GM19395 (cell line): ENCODE data around the gene NDUFAF8.

Source experiments
- ATAC-seq: cut with Tn5 transposase; IDR thresholded peaks from one replicate; pipeline ENCODE4 v1.9.1; 2021; ENCODE audit warnings: mild to moderate bottlenecking, moderate library complexity; ENCODE audit not compliant: unreplicated experiment

Gene NDUFAF8

DNA sequence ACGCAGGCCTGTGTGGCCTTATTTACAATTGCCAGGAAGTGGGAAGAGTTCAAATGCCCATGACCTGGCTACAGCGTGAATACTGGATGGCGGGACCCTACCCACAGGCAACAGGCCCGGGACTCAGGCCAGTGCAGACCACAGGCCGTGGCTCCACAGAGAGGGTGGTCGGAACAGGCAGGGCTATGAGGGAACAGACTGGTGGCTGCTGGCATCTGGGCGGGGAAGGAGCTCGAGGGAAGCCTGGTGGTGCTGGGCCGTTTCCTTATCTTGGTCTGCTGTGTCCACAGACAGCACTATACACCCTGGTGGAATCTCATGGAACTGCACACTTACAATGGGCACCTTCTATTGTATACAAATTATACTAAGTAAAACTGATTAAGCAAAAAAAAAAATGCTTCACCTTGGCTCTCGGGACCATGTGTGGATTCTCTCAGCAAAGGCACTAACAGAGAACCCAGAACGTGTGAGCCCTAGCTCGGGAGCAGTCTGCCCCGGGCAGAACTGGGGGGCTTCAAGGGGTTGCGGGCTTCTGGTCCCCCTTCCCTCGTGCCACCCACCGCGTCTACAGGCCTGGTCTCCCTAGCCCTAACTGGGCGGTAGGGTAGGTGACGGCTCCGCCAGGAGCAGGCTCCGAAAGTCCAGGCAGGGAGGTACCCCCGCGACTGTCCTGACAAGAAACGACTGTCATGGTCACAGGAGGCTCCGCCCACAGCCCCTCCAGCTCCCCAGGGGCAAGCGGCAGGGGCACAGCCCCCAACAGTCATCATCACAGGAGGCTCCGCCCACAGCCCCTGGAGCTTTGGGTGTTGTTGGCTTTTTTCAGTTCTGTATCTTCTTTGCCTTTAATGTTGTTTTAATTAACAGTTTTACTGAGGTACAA is 38.2 kb upstream of the NDUFAF8 start:
- ATAC-seq, result no peak

- ATAC-seq, result no peak
Observed at GRCh38 chr17:81202318-81202717, 36.8 kb upstream of the NDUFAF8 start.

- ATAC-seq, result no peak
Observed at GRCh38 chr17:81203136-81203535, 36.0 kb upstream of the NDUFAF8 start.

- ATAC-seq, result no peak
Observed at GRCh38 chr17:81204578-81204977, 34.5 kb upstream of the NDUFAF8 start.

- ATAC-seq, result no peak
Observed at GRCh38 chr17:81206166-81206565, 33.0 kb upstream of the NDUFAF8 start.

- ATAC-seq, result no peak
Observed at GRCh38 chr17:81206657-81207056, 32.5 kb upstream of the NDUFAF8 start.

GRCh38 chr17:81207610-81208581 is 31.2 kb upstream of the NDUFAF8 start:
- ATAC-seq, result no peak

- no peak for ATAC-seq
Observed at GRCh38 chr17:81208651-81209050, 30.5 kb upstream of the NDUFAF8 start.

DNA sequence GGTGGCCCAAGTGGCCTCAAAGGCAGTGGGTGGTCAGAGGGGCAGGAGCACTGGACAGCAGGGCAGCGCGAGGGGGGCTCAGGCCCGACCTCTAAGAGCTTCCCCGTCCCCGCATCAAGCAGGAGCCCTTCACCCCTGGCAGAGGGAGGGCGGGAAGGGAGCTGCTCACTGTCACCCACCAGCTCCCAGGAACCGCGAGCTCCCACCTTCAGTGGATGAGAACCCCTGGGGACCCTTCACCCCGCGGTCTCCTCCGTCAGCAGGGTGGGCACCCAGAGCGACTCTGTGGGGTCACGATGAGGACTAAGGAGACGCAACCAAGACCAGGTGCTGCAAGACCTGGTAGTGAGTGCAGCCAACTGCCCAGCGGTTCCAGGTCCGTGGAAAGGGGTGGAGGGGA is 30.0 kb upstream of the NDUFAF8 start:
- no peak for ATAC-seq

- ATAC-seq, result no peak
Observed at GRCh38 chr17:81210466-81210865, 28.7 kb upstream of the NDUFAF8 start.

DNA sequence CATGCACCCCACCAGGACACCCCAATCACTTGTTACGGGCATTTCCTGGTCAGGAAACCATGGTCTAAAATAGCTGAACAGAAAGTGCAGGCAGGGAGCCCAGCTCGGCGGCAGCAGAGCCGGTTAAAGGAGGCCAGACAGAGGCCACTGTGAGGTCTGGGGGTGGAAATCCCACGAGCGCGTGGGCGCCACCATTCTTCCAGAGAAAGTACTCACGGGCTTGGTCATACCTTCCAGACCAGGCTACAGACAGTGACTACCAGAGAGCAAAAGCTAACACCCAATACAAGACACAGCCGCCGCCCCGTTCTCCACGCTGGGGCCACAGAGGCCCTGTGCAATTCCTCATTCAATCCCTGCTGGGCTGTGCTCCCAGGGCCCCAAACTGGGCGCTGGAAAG is 28.2 kb upstream of the NDUFAF8 start:
- ATAC-seq, result no peak

DNA sequence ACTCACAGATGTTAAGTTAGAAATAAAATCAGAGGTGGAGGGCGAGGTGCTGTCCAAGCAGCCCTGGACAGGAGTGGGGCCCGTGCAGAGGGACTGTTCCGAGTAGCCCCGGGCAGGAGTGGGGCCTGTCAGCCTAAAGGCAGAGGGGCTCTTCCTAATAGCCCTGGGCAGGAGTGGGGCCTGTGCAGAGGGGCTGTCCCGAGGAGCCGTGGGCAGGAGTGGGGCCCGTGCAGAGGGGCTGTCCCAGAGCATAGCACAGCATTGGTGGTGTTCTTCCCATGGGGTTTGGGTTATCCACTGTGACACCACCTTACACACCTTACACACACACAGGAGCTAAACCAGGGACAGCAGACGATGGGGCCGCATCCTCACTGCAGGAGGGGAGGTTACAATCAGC is 26.8 kb upstream of the NDUFAF8 start:
- no peak for ATAC-seq

DNA sequence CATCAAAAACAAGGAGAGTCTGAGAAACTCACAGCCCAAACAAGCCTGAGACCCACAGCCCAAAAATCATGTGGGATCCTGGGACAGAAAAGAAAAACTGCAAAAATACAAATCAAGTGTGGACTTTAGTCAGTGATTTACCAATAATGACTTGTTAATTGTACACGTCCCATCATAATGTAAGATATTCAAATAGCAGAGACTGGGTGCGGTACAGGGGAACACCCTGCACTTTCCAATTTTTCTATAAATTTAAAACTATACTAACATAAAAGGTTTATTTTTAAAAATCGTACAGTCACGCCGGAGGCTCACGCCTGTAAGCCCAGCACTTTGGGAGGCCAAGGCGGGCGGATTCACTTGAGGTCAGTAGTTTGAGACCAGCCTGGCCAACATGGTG is 25.1 kb upstream of the NDUFAF8 start:
- ATAC-seq, result no peak

DNA sequence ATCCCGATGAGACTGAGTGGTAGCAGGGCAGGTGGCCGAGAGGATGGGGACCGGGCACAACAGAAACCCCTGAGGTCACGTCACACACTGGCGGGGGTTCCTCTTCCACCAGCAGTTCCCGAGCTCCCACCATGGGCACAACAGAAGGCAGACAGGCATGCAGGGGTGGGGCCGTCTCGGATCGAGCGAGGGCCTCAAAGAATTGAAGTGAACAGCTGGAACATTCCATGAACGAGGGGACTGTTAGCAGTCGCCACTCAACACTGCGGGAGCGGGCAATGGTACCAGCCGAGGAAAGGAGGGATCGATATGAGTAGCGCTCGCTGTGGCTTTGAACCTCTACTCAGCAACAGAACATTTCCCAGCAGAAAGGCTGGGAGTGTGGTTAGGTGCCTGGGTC is 21.6 kb upstream of the NDUFAF8 start:
- no peak for ATAC-seq

DNA sequence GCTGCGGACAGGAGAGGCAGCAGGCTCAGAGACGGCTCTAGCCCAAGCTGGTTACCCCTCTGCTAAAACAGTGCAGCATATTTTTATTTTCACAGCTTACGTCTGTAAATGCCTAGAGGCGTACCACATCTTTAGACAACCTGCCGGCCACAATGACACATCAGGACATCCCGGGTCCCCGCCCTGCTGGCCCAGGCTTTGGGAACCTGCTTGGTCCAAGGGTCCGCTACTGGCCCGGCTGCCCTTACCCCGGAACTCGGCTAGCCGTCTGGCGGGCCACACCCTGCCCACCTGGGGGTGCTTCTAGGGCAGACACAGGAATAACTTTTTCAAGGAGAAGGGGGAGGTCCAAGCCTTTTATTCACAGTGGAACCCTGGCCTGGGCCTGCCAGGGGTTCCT is 20.7 kb upstream of the NDUFAF8 start:
- ATAC-seq, result no peak

- ATAC-seq, result no peak
Observed at GRCh38 chr17:81218991-81219390, 20.1 kb upstream of the NDUFAF8 start.

DNA sequence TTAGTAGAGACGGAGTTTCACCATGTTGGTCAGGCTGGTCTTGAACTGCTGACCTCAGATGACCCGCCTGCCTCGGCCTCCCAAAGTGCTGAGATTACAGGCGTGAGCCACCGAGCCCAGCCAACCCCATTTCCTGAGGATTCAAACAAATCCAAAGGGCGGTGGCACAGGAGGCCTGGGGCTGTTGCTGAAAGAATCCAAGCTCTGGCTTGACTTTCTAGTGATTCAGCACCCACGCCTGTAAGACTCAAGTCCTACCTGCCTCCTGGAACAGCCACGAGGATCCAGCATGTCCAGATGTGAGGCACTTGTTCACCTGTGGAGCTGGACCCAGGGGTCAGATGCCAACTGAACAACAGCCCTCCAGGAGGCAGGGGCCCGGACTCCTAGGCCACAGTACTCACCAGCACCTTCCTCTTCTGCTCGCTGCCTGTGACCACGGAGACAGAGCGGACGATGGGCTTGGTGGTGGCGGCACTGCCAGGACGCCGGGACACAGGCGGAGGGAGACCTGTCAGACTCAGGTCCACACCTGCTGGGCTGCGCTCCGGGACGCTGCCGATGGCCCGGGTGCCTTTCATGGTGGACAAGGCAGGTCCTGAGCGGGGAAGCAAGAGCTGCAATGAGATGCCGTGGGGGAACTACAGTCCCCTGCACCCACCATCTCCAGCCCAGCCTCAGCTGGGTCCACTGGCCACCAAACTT is 19.5 kb upstream of the NDUFAF8 start:
- ATAC-seq, result no peak

- ATAC-seq, result no peak
Observed at GRCh38 chr17:81221371-81221841, 17.7 kb upstream of the NDUFAF8 start.

DNA sequence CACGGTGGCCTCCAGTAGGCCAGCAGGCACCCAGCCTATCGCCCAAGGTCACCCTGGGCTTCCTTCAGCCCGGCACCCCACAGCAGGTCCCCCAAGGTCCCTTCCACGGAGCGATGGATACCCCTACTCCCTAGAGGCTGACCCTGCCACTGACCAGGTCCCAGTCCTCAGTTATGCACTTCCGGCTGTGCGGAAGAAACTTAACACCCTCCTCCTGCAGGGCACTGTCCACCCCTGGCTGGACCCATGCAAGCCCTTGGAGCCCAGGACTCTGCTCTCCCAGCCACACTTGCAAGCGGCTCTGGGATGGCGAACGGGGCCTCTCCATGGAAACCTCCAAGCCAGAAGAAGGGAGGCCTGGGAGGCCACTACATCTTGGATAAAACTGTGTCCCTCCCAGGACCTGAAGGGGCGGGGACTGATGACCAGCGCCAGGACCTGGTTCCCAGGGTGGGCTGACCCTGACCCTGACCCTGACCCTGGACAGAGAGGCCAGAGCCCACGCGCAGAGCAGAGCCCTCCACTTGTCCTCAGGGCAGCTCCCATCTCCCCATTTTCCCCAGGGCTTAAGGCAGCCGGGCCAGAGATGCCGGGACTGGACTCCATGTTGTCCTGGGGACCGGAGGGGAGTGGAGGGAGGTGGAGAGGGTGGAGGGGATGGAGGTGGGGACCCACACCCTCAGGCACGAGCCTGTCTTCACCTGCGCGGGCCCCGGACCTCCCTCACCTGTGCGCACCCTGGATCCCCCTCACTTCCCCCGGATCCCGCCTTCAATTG is 17.1 kb upstream of the NDUFAF8 start:
- ATAC-seq, result no peak

- ATAC-seq, result no peak
Observed at GRCh38 chr17:81222620-81222905, 16.6 kb upstream of the NDUFAF8 start.
